Measurements from ENCODE around the gene KRTAP4-6. TPM values are rescaled to one million over a fixed set of nuclear protein-coding genes. Genes with fewer than 3 reads are reported as not detected.

Gene KRTAP4-6
- total RNA-seq, 2 donors from 2014 or later: not detected

DNA sequence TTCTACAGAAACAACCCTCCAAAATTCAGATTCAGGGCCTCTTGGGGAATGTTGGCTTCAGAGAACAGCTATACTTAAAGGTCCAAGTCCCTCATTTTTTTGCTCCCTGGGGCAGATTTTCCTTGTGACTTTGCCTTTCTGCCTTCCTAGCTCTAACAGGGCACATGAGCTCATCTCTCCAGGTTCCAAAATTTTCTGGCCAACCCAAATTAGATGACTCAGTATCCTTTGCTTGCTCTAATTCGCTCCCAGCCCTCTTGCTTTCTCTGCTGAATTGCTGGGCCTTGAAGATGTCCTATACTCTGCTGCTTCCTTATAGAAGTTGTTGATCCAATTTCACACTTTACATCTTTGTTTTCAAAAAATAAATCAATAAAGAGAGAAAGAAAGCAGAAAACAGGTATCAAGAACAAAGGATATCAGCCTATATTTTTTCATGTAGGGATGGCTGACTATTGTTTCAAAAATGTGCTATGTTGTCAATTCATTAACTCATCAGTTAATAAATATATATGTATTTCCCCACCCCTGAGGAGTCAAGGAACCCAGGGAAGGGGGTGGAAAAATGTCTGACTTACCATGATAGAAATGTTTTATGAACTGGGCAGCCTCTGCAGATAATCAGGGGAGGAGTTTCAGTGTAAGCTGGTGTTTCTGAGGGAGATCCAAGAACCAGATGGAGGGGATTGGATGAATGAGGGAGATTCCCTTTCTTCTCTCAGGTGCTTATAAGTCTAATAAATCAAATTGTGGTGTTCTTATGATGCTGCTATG lies 38.7 kb upstream of the KRTAP4-6 start:
- Histone ChIP-seq H3K27ac (no peak overlapping the region), H3K27me3 (no peaks in the 10 kb centered on the region), H3K36me3 (replicated peaks in 1 of 2; ENCODE audit: insufficient read depth in 1 of 2, low read depth in 2 of 2) (no peaks in the 10 kb centered on the region), H3K4me3 (no peak overlapping the region), H3K9me3 (no peaks in the 10 kb centered on the region), H3K4me1 (no peaks in the 10 kb centered on the region)
- 77 to 89% methylated on average over 1 of the region's 1 CpG for WGBS, 2 donors
- ATAC-seq (no peak), DNase-seq (no peak)
- intact Hi-C loops (cut with DNase I): no loop called here
- TF ChIP-seq CTCF (IDR thresholded peaks at IDR 0.05): no peak
- no peak for TF ChIP-seq POLR2A (IDR thresholded peaks at IDR 0.05)

DNA sequence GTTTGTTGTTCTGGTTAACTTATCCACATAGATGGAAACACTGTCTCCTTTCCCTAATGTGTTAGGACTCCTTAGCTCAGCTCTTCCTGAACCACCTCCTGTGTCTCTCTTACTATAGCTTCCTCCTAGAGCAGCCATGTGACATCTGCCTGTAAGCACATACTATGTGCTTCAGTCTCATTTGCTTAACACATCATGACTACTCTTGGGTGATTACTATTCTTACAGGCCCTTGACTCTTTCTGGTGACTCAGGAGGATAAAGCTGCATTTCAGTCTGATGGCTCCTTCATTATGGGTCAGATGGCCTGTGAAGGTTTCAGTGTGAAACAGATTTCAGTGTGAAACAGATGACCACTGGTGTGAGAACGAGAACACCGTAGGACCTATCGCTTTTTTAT lies 38.0 kb upstream of the KRTAP4-6 start:
- intact Hi-C loops (cut with DNase I): no loop called here
- TF ChIP-seq CTCF (IDR thresholded peaks at IDR 0.05): no peak
- TF ChIP-seq POLR2A (IDR thresholded peaks at IDR 0.05): no peak
- no peak for ATAC-seq
- H3K27me3 ChIP-seq: no peaks in the 10 kb centered on the region
- H3K9me3 ChIP-seq: no peaks in the 10 kb centered on the region
- no peaks in the 10 kb centered on the region for H3K4me1 ChIP-seq
- DNase-seq: no peak
- H3K36me3 ChIP-seq (replicated peaks in 1 of 2; ENCODE audit: insufficient read depth in 1 of 2, low read depth in 2 of 2): no peaks in the 10 kb centered on the region
- H3K27ac ChIP-seq: no peak overlapping the region
- no peak overlapping the region for H3K4me3 ChIP-seq
- WGBS, 2 donors: 89 to 92% methylated on average over 3 of the region's 3 CpGs

DNA sequence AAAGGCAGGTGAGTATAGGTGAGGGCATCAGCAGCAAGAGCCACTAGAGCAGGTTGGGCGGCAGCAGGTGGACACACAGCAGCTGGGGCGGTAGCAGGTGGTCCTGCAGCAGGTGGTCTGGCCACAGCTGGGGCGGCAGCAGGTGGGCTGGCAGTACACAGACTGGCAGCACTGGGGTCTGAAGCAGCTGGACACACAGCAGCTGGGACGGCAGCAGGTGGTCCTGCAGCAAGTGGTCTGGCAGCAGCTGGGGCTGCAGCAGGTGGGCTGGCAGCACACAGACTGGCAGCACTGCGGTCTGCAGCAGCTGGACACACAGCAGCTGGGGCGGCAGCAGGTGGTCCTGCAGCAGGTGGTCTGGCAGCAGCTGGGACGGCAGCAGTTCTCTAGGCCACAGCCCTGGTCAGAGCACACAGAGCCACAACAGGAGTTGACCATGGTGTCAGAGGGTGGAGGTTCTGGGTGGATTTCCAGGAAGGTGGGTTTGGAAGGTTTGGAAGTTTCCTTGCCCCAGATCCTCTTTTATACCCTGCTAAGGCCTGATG lies 37.5 kb upstream of the KRTAP4-6 start, which contains the start of gene KRTAP4-2:
Gene KRTAP4-2, minus strand, starts transcription at position 495 of the 545 bp plus-strand sequence. Its CDS starts 57 bp downstream, at position 438.
- intact Hi-C loops (cut with DNase I): no loop called here
- TF ChIP-seq CTCF (IDR thresholded peaks at IDR 0.05) (no peak), POLR2A (IDR thresholded peaks at IDR 0.05) (no peak)
- no peaks in the 10 kb centered on the region for H3K4me1 ChIP-seq
- no peaks in the 10 kb centered on the region for H3K27me3 ChIP-seq
- no peak within 1 kb of the TSS for H3K27ac ChIP-seq
- 88% methylated on average over 5 to 6 of the region's 7 CpGs for WGBS, 2 donors
- H3K36me3 ChIP-seq (replicated peaks in 1 of 2; ENCODE audit: insufficient read depth in 1 of 2, low read depth in 2 of 2): no peaks in the 10 kb centered on the region
- ATAC-seq (no peak), DNase-seq (no peak)
- no peak within 1 kb of the TSS for H3K4me3 ChIP-seq
- H3K9me3 ChIP-seq: no peaks in the 10 kb centered on the region

DNA sequence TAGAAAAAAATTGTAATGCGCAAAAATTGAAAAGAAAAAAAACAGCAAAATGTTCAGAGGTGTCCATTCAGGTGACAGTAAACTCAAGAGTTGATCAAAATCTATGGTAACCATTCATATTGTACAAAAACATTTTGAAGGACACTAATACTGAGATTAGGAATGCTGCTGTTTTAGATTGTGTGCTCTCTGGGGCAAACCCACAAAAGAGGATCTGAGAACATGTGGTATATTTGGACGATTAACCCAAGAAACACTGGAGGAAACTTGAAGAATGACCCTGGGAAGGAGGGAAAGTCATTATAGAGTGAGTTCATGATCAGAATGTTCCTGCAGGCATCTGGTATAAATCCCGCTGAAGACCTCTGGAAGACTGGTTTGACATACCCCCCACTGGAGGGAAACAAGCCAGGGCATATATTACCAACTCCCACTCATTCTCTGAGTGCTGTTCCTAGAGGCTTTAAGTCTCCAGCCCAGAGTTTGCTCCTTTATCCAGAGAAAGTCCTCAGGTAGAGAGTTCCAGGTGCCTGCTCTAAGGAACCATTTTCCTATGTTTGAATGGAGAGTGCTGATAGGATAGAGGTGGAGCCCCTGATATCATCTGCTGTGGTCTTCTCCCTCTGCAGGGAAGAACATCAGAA lies 36.5 kb upstream of the KRTAP4-6 start:
- WGBS, 2 donors: 52 to 57% methylated on average over 3 of the region's 3 CpGs

More for the DNA sequence above, 36.5 kb upstream of the KRTAP4-6 start:
- ATAC-seq (no peak), DNase-seq (no peak)
- Histone ChIP-seq H3K36me3 (replicated peaks in 1 of 2; ENCODE audit: insufficient read depth in 1 of 2, low read depth in 2 of 2) (no peaks in the 10 kb centered on the region), H3K4me3 (no peak overlapping the region), H3K27me3 (no peaks in the 10 kb centered on the region), H3K9me3 (no peaks in the 10 kb centered on the region), H3K27ac (no peak overlapping the region), H3K4me1 (no peaks in the 10 kb centered on the region)
- intact Hi-C loops (cut with DNase I): no loop called here
- TF ChIP-seq CTCF (IDR thresholded peaks at IDR 0.05): no peak
- no peak for TF ChIP-seq POLR2A (IDR thresholded peaks at IDR 0.05)
